ENCODE measurements around the gene YJU2.

The YJU2 gene

DNA sequence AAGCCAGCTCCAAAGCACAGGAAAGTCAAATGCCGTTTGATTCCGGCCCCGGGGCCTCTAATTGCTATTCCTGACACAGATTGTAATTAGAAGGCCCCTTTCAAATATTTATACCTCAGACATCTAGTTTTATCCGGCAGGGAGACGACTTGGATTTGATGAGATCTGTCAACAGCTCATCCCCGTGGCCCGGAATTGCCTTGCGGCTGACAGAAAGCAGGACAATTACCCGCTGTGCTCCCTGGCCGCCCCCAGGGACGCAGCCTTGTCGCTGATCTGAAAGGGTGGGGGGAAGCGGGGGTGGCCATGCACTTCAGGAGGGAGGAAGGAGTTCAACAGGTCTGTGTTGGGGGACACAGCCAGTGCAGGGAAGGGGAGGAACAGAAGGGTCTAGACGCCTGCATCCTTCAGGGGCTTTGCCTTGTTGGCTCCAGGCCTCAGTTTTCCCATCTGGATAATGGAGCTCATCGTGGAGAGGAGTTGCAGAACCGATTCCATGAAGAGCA is 30.4 kb downstream of the YJU2 start:
- no peak overlapping the region for H2AFZ ChIP-seq (ENCODE audit: low read depth)
- TF ChIP-seq, protein P1, sequence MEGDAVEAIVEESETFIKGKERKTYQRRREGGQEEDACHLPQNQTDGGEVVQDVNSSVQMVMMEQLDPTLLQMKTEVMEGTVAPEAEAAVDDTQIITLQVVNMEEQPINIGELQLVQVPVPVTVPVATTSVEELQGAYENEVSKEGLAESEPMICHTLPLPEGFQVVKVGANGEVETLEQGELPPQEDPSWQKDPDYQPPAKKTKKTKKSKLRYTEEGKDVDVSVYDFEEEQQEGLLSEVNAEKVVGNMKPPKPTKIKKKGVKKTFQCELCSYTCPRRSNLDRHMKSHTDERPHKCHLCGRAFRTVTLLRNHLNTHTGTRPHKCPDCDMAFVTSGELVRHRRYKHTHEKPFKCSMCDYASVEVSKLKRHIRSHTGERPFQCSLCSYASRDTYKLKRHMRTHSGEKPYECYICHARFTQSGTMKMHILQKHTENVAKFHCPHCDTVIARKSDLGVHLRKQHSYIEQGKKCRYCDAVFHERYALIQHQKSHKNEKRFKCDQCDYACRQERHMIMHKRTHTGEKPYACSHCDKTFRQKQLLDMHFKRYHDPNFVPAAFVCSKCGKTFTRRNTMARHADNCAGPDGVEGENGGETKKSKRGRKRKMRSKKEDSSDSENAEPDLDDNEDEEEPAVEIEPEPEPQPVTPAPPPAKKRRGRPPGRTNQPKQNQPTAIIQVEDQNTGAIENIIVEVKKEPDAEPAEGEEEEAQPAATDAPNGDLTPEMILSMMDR (conservative IDR thresholded peaks at IDR 0.05; ENCODE audit: low read depth, low read length): no peak
- H3K4me3 ChIP-seq (IDR thresholded peaks at IDR 0.05; ENCODE audit: insufficient read depth, low read depth, low read length): no peak overlapping the region
- H3K27ac ChIP-seq: no peak overlapping the region
- H3K9ac ChIP-seq: no peak overlapping the region
- H3K36me3 ChIP-seq (ENCODE audit: insufficient read depth): no peaks in the 10 kb centered on the region
- H3K4me1 ChIP-seq (ENCODE audit: low read depth, poor library complexity, severe bottlenecking): no peaks in the 10 kb centered on the region
- H4K20me1 ChIP-seq (ENCODE audit: insufficient read depth): no peaks in the 10 kb centered on the region
- H3K4me2 ChIP-seq: no peak overlapping the region
- peaks cover 42% of the 10 kb centered on the region for H3K27me3 ChIP-seq (ENCODE audit: insufficient read depth, low read depth)
- no peaks in the 10 kb centered on the region for H3K79me2 ChIP-seq (ENCODE audit: insufficient read depth, low read depth)

DNA sequence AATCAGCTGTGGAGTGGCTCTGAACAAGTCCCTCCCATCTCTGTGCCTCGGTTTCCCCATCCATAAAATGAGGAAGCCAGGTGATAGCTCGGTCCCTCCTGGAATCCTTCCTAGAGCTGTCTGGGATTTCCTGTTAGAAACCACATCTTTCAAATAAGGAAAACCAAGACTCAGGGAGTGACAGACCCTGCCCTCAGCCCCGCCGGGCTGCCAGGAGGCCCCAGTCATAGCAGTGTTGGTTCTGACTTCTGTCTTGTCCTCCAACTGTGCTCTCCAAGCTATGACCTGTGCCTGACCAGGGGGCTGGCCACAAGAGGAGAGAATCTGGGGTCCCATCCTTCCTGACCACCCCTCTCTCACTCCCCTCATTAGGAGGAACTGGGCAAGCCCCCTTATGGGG is 31.1 kb downstream of the YJU2 start:
- no peak overlapping the region for H3K4me2 ChIP-seq
- H3K27me3 ChIP-seq (ENCODE audit: insufficient read depth, low read depth): peaks cover 50% of the 10 kb centered on the region
- no peak overlapping the region for H3K9ac ChIP-seq
- no peak overlapping the region for H3K4me3 ChIP-seq (IDR thresholded peaks at IDR 0.05; ENCODE audit: insufficient read depth, low read depth, low read length)
- no peaks in the 10 kb centered on the region for H3K4me1 ChIP-seq (ENCODE audit: low read depth, poor library complexity, severe bottlenecking)
- no peaks in the 10 kb centered on the region for H3K36me3 ChIP-seq (ENCODE audit: insufficient read depth)
- H4K20me1 ChIP-seq (ENCODE audit: insufficient read depth): no peaks in the 10 kb centered on the region
- TF ChIP-seq, protein P1 (conservative IDR thresholded peaks at IDR 0.05; ENCODE audit: low read depth, low read length): no peak
- no peak overlapping the region for H2AFZ ChIP-seq (ENCODE audit: low read depth)
- no peak overlapping the region for H3K27ac ChIP-seq
- no peaks in the 10 kb centered on the region for H3K79me2 ChIP-seq (ENCODE audit: insufficient read depth, low read depth)

DNA sequence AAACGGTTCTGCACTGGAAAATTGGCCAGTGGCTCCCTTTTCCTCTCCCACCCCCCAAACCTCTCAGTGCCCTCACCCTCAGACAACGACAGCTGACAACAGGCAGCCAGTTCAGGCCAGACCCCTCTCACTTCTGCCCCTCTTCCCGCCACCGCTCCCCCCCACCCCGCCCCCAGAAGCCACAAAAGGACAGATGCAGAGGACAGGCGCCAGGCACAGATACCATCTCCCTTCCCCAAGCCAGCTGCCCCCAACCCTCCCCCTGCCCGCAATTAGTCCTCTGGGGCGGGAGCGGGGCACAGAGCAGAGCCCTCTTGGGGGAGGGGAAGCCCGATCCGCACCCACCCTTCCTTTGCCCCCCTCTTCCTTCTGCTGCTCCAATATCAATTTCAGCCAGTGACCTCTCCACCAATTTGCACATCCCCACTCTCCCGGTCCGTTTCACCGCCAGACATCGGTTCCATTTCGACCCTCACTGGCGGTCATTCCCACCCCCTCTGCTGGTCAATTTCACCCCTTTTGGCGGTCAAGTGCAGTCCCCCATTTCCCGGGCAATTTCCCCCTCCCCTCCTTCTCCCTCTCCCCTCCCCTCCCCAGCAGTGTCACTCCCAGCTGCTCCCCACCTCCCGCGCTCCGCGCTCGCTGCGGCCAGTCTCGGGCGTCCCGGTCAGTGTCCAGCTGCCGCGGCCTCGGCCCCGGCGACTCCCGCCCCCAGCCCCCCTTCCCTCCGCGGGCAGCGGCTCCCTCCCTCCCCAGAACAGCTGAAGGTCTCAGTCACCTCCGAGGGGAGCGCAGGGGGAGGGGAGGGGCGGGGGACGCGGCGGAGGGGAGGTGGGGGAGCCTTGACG is 31.8 kb downstream of the YJU2 start, which contains the start of gene SHD:
Gene SHD, plus strand, starts transcription at position 848 of the 848 bp plus-strand sequence. CDS start 798 bp downstream, outside the sequence.
- Histone ChIP-seq H3K27me3 (ENCODE audit: insufficient read depth, low read depth) (peaks cover 56% of the 10 kb centered on the region), H2AFZ (ENCODE audit: low read depth) (no peak within 1 kb of the TSS), H3K4me3 (IDR thresholded peaks at IDR 0.05; ENCODE audit: insufficient read depth, low read depth, low read length) (no peak within 1 kb of the TSS), H3K36me3 (ENCODE audit: insufficient read depth) (no peaks in the 10 kb centered on the region), H3K9ac (no peak within 1 kb of the TSS), H3K27ac (no peak within 1 kb of the TSS), H3K4me2 (no peak within 1 kb of the TSS), H3K79me2 (ENCODE audit: insufficient read depth, low read depth) (no peaks in the 10 kb centered on the region), H3K4me1 (ENCODE audit: low read depth, poor library complexity, severe bottlenecking) (no peaks in the 10 kb centered on the region), H4K20me1 (ENCODE audit: insufficient read depth) (no peaks in the 10 kb centered on the region)
- TF ChIP-seq, protein P1 (conservative IDR thresholded peaks at IDR 0.05; ENCODE audit: low read depth, low read length): no peak

DNA sequence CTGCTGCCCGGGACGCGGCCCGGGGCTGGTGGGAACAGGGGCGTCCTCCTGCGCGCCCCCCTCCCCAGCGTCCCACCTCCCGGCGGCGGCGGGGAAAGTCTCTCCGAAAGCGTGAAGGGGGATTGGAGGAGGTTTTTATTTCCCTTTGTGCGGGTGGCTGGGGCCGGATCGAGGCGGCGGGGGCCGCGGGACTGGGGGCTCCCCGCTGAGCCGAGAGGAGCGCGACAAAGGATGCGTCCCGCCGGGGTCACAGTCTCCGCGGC is 32.3 kb downstream of the YJU2 start:
- Histone ChIP-seq H3K27me3 (ENCODE audit: insufficient read depth, low read depth) (peaks cover 62% of the 10 kb centered on the region), H4K20me1 (ENCODE audit: insufficient read depth) (no peaks in the 10 kb centered on the region), H2AFZ (ENCODE audit: low read depth) (no peak overlapping the region), H3K79me2 (ENCODE audit: insufficient read depth, low read depth) (no peaks in the 10 kb centered on the region), H3K36me3 (ENCODE audit: insufficient read depth) (no peaks in the 10 kb centered on the region), H3K4me3 (IDR thresholded peaks at IDR 0.05; ENCODE audit: insufficient read depth, low read depth, low read length) (no peak overlapping the region), H3K4me2 (no peak overlapping the region), H3K4me1 (ENCODE audit: low read depth, poor library complexity, severe bottlenecking) (no peaks in the 10 kb centered on the region), H3K27ac (no peak overlapping the region), H3K9ac (no peak overlapping the region)
- TF ChIP-seq, protein P1 (conservative IDR thresholded peaks at IDR 0.05; ENCODE audit: low read depth, low read length): no peak

All from KMS-11 (cell line).